H1 (cell line): ENCODE data around the gene FSTL4. TPM values are rescaled to one million over a fixed set of nuclear protein-coding genes. Genes with fewer than 3 reads are reported as not detected.

Source experiments
- ATF2 ChIP-seq: IDR thresholded peaks from 2 replicates; pipeline ENCODE4 v1.6.1; 2012; ENCODE audit warnings: low read length, inconsistent platforms
- CHD2 ChIP-seq: IDR thresholded peaks from 2 replicates; pipeline ENCODE4 v1.6.1; 2012; ENCODE audit warnings: low read length, improper control_type of control experiment
- FOSL1 ChIP-seq: IDR thresholded peaks from 2 replicates; pipeline ENCODE4 v1.6.1; 2011; ENCODE audit warnings: mild to moderate bottlenecking, low read depth, low read length, moderate library complexity; ENCODE audit not compliant: insufficient read depth
- JUN ChIP-seq: IDR thresholded peaks from 2 replicates; pipeline ENCODE4 v1.6.1; 2011; ENCODE audit warnings: low read depth, mild to moderate bottlenecking, improper control_type of control experiment, low read length
- NRF1 ChIP-seq: IDR thresholded peaks from 2 replicates; pipeline ENCODE4 v1.6.1; 2011; ENCODE audit warnings: mild to moderate bottlenecking, low read depth, low read length, improper control_type of control experiment
- RXRA ChIP-seq: IDR thresholded peaks from 2 replicates; pipeline ENCODE4 v1.6.1; 2011; ENCODE audit warnings: low read depth, mild to moderate bottlenecking, low read length, moderate library complexity; ENCODE audit not compliant: insufficient read depth
- polyA plus RNA-seq, 7 experiments: library from polyadenylated mRNA; depleted of rRNA in 3 of 7; stranded (reverse) in 5 of 7; unstranded in 2 of 7; fragments of >200 nt in 5 of 7; fragments of 200-250 nt in 2 of 7; gene quantifications; 1 replicate in 5 of 7; 2 replicates in 1 of 7; 4 replicates in 1 of 7; pipeline versions ENCODE4 v1.2.1 to v1.2.3, GENCODE V29; 2011 to 2013; ENCODE audit warnings: missing spikeins in 2 of 7, mixed read lengths in 2 of 7
- total RNA-seq: library from RNA; stranded (reverse); fragmentation: NEBNext Ultra II Directional; extraction: Animal tissue kit (Norgen Biotek cat#: 25700); gene quantifications from 2 replicates; pipeline ENCODE4 v1.2.1, GENCODE V29; 2021

Gene FSTL4
- total and polyA plus RNA-seq, 2 of the 8 experiments (the other 6 are each of a cell fraction or from before 2014, with no cell fraction given): 3.1 to 4.1 TPM

GRCh38 chr5:133530270-133530669 lies 82.1 kb downstream of the FSTL4 start (continued):
- TF ChIP-seq ATF2 (no peak), RXRA (no peak), NRF1 (no peak), JUN (no peak), CHD2 (no peak), FOSL1 (no peak)
- TF ChIP-seq, all 59 proteins: peak for 0
